ENCODE measurements around the gene LAIR2.

GRCh38 chr19:54554896-54555295 is 52.3 kb downstream of the LAIR2 start:
- TF ChIP-seq EGR1 (IDR thresholded peaks at IDR 0.05; ENCODE audit: low read depth) (no peak), CTCF (IDR thresholded peaks at IDR 0.05 in 2 of 3, conservative IDR thresholded peaks at IDR 0.05 in 1 of 3; ENCODE audit: borderline replicate concordance in 1 of 3, insufficient read depth in 1 of 3, low read depth in 2 of 3, low read length in 2 of 3) (no peak), EZH2 (IDR thresholded peaks at IDR 0.05) (no peak), REST (IDR thresholded peaks at IDR 0.05; ENCODE audit: low read depth) (no peak), POLR2A (IDR thresholded peaks at IDR 0.05; ENCODE audit: borderline replicate concordance, extremely low read depth, insufficient read depth, insufficient read length) (no peak), RAD21 (IDR thresholded peaks at IDR 0.05; ENCODE audit: low read depth) (no peak), ATF3 (IDR thresholded peaks at IDR 0.05) (no peak), ZBTB33 (IDR thresholded peaks at IDR 0.05; ENCODE audit: extremely low read depth, insufficient replicate concordance, low read length) (no peak), YY1 (IDR thresholded peaks at IDR 0.05; ENCODE audit: extremely low read depth, insufficient replicate concordance, low read depth, low read length) (no peak), JUND (IDR thresholded peaks at IDR 0.05) (no peak), POLR2AphosphoS5 (IDR thresholded peaks at IDR 0.05; ENCODE audit: low read depth, low read length) (no peak), ZFX (IDR thresholded peaks at IDR 0.05) (no peak)

Measured in HCT116 (cell line).